DOHH2 (cell line): ENCODE measurements around the gene RGS7.
"Not testable (repeated sequence)": the region's sequence is repeated elsewhere in the genome, so short reads cannot be mapped to it uniquely, and the experiment has no call there.

ENCODE experiments used
- H3F3A ChIP-seq: fragments of 200-600 bp; sonication (generic), shearing (Covaris generic); 2 replicates; pipeline ENCODE4 v1.6.0; 2016; ENCODE audit warnings: antibody characterized with exemption, mild to moderate bottlenecking; ENCODE audit not compliant: control insufficient read depth, insufficient read depth
- H3K27ac ChIP-seq: fragments of 200-600 bp; sonication (generic); 2 replicates; pipeline ENCODE4 v1.5.1; 2014; ENCODE audit warnings: low read depth, mild to moderate bottlenecking, low read length, moderate library complexity
- H3K27me3 ChIP-seq: fragments of 200-600 bp; sonication (generic); 2 replicates; pipeline ENCODE4 v1.6.1; 2014; ENCODE audit warnings: mild to moderate bottlenecking, low read length, mixed read lengths; ENCODE audit not compliant: control insufficient read depth
- H3K36me3 ChIP-seq: fragments of 200-600 bp; sonication (generic); 2 replicates; pipeline ENCODE4 v1.6.1; 2014; ENCODE audit warnings: mild to moderate bottlenecking, low read length, moderate library complexity, mixed read lengths; ENCODE audit not compliant: control insufficient read depth
- H3K4me1 ChIP-seq: fragments of 200-600 bp; sonication (generic); 2 replicates; pipeline ENCODE4 v1.6.1; 2014; ENCODE audit warnings: mild to moderate bottlenecking, low read length, mixed read lengths; ENCODE audit not compliant: control insufficient read depth
- H3K4me2 ChIP-seq: fragments of 200-600 bp; sonication (generic); 2 replicates; pipeline ENCODE4 v1.6.0; 2014; ENCODE audit warnings: mild to moderate bottlenecking, low read length, moderate library complexity
- H3K4me3 ChIP-seq: fragments of 200-600 bp; sonication (generic); 2 replicates; pipeline ENCODE4 v1.5.1; 2014; ENCODE audit warnings: mild to moderate bottlenecking, low read length, mixed read lengths
- H3K79me2 ChIP-seq: fragments of 200-600 bp; sonication (generic); 2 replicates; pipeline ENCODE4 v1.6.1; 2014; ENCODE audit warnings: mild to moderate bottlenecking, low read length, mixed read lengths; ENCODE audit not compliant: control insufficient read depth
- H3K9me2 ChIP-seq: fragments of 200-600 bp; sonication (generic); replicated peaks from 2 replicates; pipeline ENCODE4 v1.6.1; 2014; ENCODE audit warnings: mild to moderate bottlenecking, low read length, mixed read lengths; ENCODE audit not compliant: control insufficient read depth
- H3K9me3 ChIP-seq: fragments of 200-600 bp; sonication (generic); 2 replicates; pipeline ENCODE4 v1.6.1; 2014; ENCODE audit warnings: antibody characterized with exemption, low read length, mixed read lengths; ENCODE audit not compliant: control insufficient read depth, insufficient read depth
- H4K20me1 ChIP-seq: fragments of 200-600 bp; sonication (generic); 2 replicates; pipeline ENCODE4 v1.6.0; 2014; ENCODE audit warnings: low read depth, mild to moderate bottlenecking, antibody characterized with exemption, low read length, moderate library complexity; ENCODE audit not compliant: control insufficient read depth, insufficient read depth
- CTCF ChIP-seq: fragments of 200-600 bp; sonication (generic); IDR thresholded peaks from one replicate; pipeline ENCODE4 v1.5.1; 2014; ENCODE audit warnings: antibody characterized with exemption, mild to moderate bottlenecking, low read depth, low read length; ENCODE audit not compliant: poor library complexity, severe bottlenecking
- EZH2phosphoT487 ChIP-seq: fragments of 200-600 bp; sonication (generic); IDR thresholded peaks from 2 replicates; pipeline ENCODE4 v1.6.1; 2017; ENCODE audit warnings: borderline replicate concordance, mild to moderate bottlenecking, antibody characterized with exemption, low read length, moderate library complexity, mixed read lengths

RGS7 gene

GRCh38 chr1:240909701-240910457, 447.1 kb downstream of the RGS7 start:
- no peaks in the 10 kb centered on the region for H3K9me2 ChIP-seq
- peak overlapping the region; percentile 66 for H3K4me2 ChIP-seq

GRCh38 chr1:240906477-240906876, 450.5 kb downstream of the RGS7 start:
- Histone ChIP-seq H3K9me2 (no peaks in the 10 kb centered on the region), H3K36me3 (no peaks in the 10 kb centered on the region), H3K79me2 (no peaks in the 10 kb centered on the region), H4K20me1 (no peaks in the 10 kb centered on the region), H3F3A (peaks cover 16% of the 10 kb centered on the region), H3K27ac (no peak overlapping the region), H3K4me1 (peaks cover 47% of the 10 kb centered on the region), H3K9me3 (no peaks in the 10 kb centered on the region), H3K4me3 (no peak overlapping the region), H3K27me3 (no peaks in the 10 kb centered on the region), H3K4me2 (peak overlapping the region; percentile 45)
- TF ChIP-seq EZH2phosphoT487 (no peak), CTCF (no peak)

More at GRCh38 chr1:240909701-240910457, 447.1 kb downstream of the RGS7 start:
- H4K20me1 ChIP-seq: no peaks in the 10 kb centered on the region
- no peaks in the 10 kb centered on the region for H3K9me3 ChIP-seq
- no peak for TF ChIP-seq EZH2phosphoT487
- no peak for TF ChIP-seq CTCF
- no peaks in the 10 kb centered on the region for H3K27me3 ChIP-seq
- peaks cover 16% of the 10 kb centered on the region for H3F3A ChIP-seq
- peaks cover 67% of the 10 kb centered on the region for H3K4me1 ChIP-seq
- no peaks in the 10 kb centered on the region for H3K36me3 ChIP-seq
- H3K27ac ChIP-seq: peak overlapping the region; percentile 82
- no peaks in the 10 kb centered on the region for H3K79me2 ChIP-seq
- H3K4me3 ChIP-seq: peak overlapping the region; percentile 51

GRCh38 chr1:240905225-240905765, 451.7 kb downstream of the RGS7 start:
- TF ChIP-seq CTCF (no peak), EZH2phosphoT487 (no peak)
- H3K4me1 ChIP-seq: peaks cover 35% of the 10 kb centered on the region
- H3K9me2 ChIP-seq: no peaks in the 10 kb centered on the region
- H3K27me3 ChIP-seq: no peaks in the 10 kb centered on the region
- no peaks in the 10 kb centered on the region for H4K20me1 ChIP-seq
- H3K9me3 ChIP-seq: no peaks in the 10 kb centered on the region
- H3K4me2 ChIP-seq: no peak overlapping the region
- no peak overlapping the region for H3K4me3 ChIP-seq
- H3K79me2 ChIP-seq: no peaks in the 10 kb centered on the region
- no peak overlapping the region for H3K27ac ChIP-seq
- H3F3A ChIP-seq: peaks cover 9% of the 10 kb centered on the region
- no peaks in the 10 kb centered on the region for H3K36me3 ChIP-seq

- not testable (repeated sequence) for H3K79me2 ChIP-seq, H3K9me3 ChIP-seq, H4K20me1 ChIP-seq, H3K27me3 ChIP-seq, H3K4me2 ChIP-seq, H3K27ac ChIP-seq, H3K36me3 ChIP-seq, H3F3A ChIP-seq, H3K9me2 ChIP-seq, H3K4me1 ChIP-seq, H3K4me3 ChIP-seq
Measured at GRCh38 chr1:240895424-240895823, 461.6 kb downstream of the RGS7 start.
